Adipose tissue (tissue), 3 donors: ENCODE results near the gene SPATC1L. TPM values are rescaled to one million over a fixed set of nuclear protein-coding genes. Genes with fewer than 3 reads are reported as not detected.

Experiments
- H3K27ac ChIP-seq: one replicate; pipeline ENCODE4 v1.5.1; 2013; ENCODE audit warnings: low read depth, low read length
- WGBS, 3 donors: extraction: QIAGEN DNeasy Blood & Tissue Kit; methylation state at CpG; one replicate each; pipeline ENCODE4 v1.1.7; 2013; 5-methylcytosine and 5-hydroxymethylcytosine counted together
- polyA plus RNA-seq, 3 donors: library from polyadenylated mRNA; stranded (reverse); fragments of 200-250 nt; gene quantifications; one replicate each; pipeline ENCODE4 v1.2.3, GENCODE V29; 2013
- donor health status: healthy with polysubstance abuse.
- donor health status: Bipolar disorder and iron deficiency.
- donor health status: healthy.

Gene SPATC1L
- polyA plus RNA-seq, 3 donors, result 4.8 to 10.0 (median 9.1) TPM

- WGBS, 3 donors, result 88 to 95% (median 92%) methylated on average over 10 of the region's 10 CpGs
- no peak overlapping the region for H3K27ac ChIP-seq
Measured at GRCh38 chr21:46158666-46159300, 25.5 kb downstream of the SPATC1L start.

GRCh38 chr21:46157987-46158451 is 26.2 kb downstream of the SPATC1L start:
- WGBS, 3 donors, result 80 to 93% (median 92%) methylated on average over 15 of the region's 15 CpGs

GRCh38 chr21:46157396-46157986 is 26.8 kb downstream of the SPATC1L start:
- 85 to 93% (median 92%) methylated on average over 12 of the region's 12 CpGs for WGBS, 3 donors
- H3K27ac ChIP-seq, result no peak overlapping the region

More at GRCh38 chr21:46157987-46158451, 26.2 kb downstream of the SPATC1L start:
- no peak overlapping the region for H3K27ac ChIP-seq

GRCh38 chr21:46156678-46157077 is 27.6 kb downstream of the SPATC1L start:
- no peak overlapping the region for H3K27ac ChIP-seq
- 77 to 85% (median 81%) methylated on average over 10 of the region's 10 CpGs for WGBS, 3 donors

- WGBS, 3 donors, result 81 to 91% (median 90%) methylated on average over 7 of the region's 7 CpGs
- H3K27ac ChIP-seq, result no peak overlapping the region
Measured at GRCh38 chr21:46156378-46156645, 27.9 kb downstream of the SPATC1L start.

GRCh38 chr21:46155514-46156377 is 28.5 kb downstream of the SPATC1L start, which contains the start of gene FTCD:
TSS of gene FTCD (minus strand) at chr21:46155579. CDS start at chr21:46155523, 56 bp downstream.
- WGBS, 3 donors, result 75 to 91% (median 89%) methylated on average over 34 of the region's 34 CpGs

GRCh38 chr21:46154955-46155513 is 29.2 kb downstream of the SPATC1L start:
- H3K27ac ChIP-seq, result no peak overlapping the region
- WGBS, 3 donors, result 78 to 92% (median 84%) methylated on average over 13 to 16 of the region's 16 CpGs

More at GRCh38 chr21:46155514-46156377, 28.5 kb downstream of the SPATC1L start, which contains the start of gene FTCD:
- H3K27ac ChIP-seq, result no peak within 1 kb of the TSS

- 83 to 93% (median 90%) methylated on average over 36 to 39 of the region's 39 CpGs for WGBS, 3 donors
- H3K27ac ChIP-seq, result no peak overlapping the region
Measured at GRCh38 chr21:46154155-46154954, 29.9 kb downstream of the SPATC1L start.

GRCh38 chr21:46153247-46154154 is 30.8 kb downstream of the SPATC1L start:
- WGBS, 3 donors, result 35 to 37% (median 36%) methylated on average over 25 to 33 of the region's 33 CpGs
- no peak overlapping the region for H3K27ac ChIP-seq

GRCh38 chr21:46152927-46153246 is 31.4 kb downstream of the SPATC1L start:
- WGBS, 3 donors, result 20 to 37% (median 26%) methylated on average over 16 to 18 of the region's 18 CpGs
- no peak overlapping the region for H3K27ac ChIP-seq

- 87 to 93% (median 88%) methylated on average over 45 of the region's 45 CpGs for WGBS, 3 donors
- no peak overlapping the region for H3K27ac ChIP-seq
Measured at GRCh38 chr21:46151989-46152926, 32.0 kb downstream of the SPATC1L start.

- H3K27ac ChIP-seq, result no peak overlapping the region
- WGBS, 3 donors, result 71 to 85% (median 78%) methylated on average over 43 to 47 of the region's 47 CpGs
Measured at GRCh38 chr21:46151261-46151988, 32.8 kb downstream of the SPATC1L start.

GRCh38 chr21:46150491-46151121 is 33.7 kb downstream of the SPATC1L start:
- WGBS, 3 donors, result 82 to 88% (median 87%) methylated on average over 24 of the region's 24 CpGs

GRCh38 chr21:46150073-46150472 is 34.2 kb downstream of the SPATC1L start:
- 77 to 82% (median 80%) methylated on average over 19 of the region's 19 CpGs for WGBS, 3 donors
- no peak overlapping the region for H3K27ac ChIP-seq

More at GRCh38 chr21:46150491-46151121, 33.7 kb downstream of the SPATC1L start:
- no peak overlapping the region for H3K27ac ChIP-seq

- no peak overlapping the region for H3K27ac ChIP-seq
- WGBS, 3 donors, result 72 to 88% (median 86%) methylated on average over 22 of the region's 22 CpGs
Measured at GRCh38 chr21:46149205-46149901, 34.9 kb downstream of the SPATC1L start.
